Activated CD8-positive, alpha-beta T cell treated with anti-CD3 and anti-CD28 coated beads for 36 hours (primary cell): ENCODE results near the gene ATXN7L1. TPM values are rescaled to one million over a fixed set of nuclear protein-coding genes. Genes with fewer than 3 reads are reported as not detected.

ENCODE experiments used
- ATAC-seq: fragments of 200-7000 bp; cut with Tn5 transposase; one replicate; pipeline ENCODE4 v1.10.0; 2021; ENCODE audit warnings: mild to moderate bottlenecking, moderate library complexity
- CTCF ChIA-PET: fragments of 350-600 bp; sonication (Branson Sonifier 250); formaldehyde crosslinking; loops from one replicate; lab custom pipeline; 2021; ENCODE audit warnings: antibody characterized with exemption; lab: Charles Lee
- POLR2A ChIA-PET: fragments of 350-600 bp; sonication (Branson Sonifier 250); formaldehyde crosslinking; loops from one replicate; lab custom pipeline; 2021; ENCODE audit warnings: antibody characterized with exemption; lab: Charles Lee
- DNase-seq: peaks from one replicate; pipeline ENCODE4 v3.0.0-alpha.2; 2020
- H3K27ac Mint-ChIP-seq: one replicate; pipeline ENCODE4 v1.8.0; 2021; ENCODE audit warnings: mild to moderate bottlenecking, mixed read lengths
- H3K27me3 Mint-ChIP-seq: one replicate; pipeline ENCODE4 v1.8.0; 2021; ENCODE audit warnings: mixed read lengths
- H3K36me3 Mint-ChIP-seq: one replicate; pipeline ENCODE4 v1.8.0; 2021; ENCODE audit warnings: low read depth, mixed read lengths
- H3K4me1 Mint-ChIP-seq: one replicate; pipeline ENCODE4 v1.8.0; 2021; ENCODE audit warnings: low read depth, mixed read lengths
- H3K4me3 Mint-ChIP-seq: one replicate; pipeline ENCODE4 v1.8.0; 2021; ENCODE audit warnings: mild to moderate bottlenecking, moderate library complexity, mixed read lengths
- H3K9me3 Mint-ChIP-seq: one replicate; pipeline ENCODE4 v1.8.0; 2021; ENCODE audit warnings: mixed read lengths
- CTCF ChIP-seq: fragments of 200-600 bp; IDR thresholded peaks from one replicate; pipeline ENCODE4 v1.8.0; 2022; ENCODE audit warnings: antibody characterized with exemption, mild to moderate bottlenecking
- intact Hi-C: fragments of 100-400 bp; cut with micrococcal nuclease; formaldehyde crosslinking; loops from one replicate; pipeline ENCODE4 v1.10.0; 2022
- total RNA-seq, 2 experiments: library from RNA; stranded (reverse); gene quantifications; one replicate each; pipeline ENCODE4 v1.2.3, GENCODE V29; 2021

The ATXN7L1 gene
- total RNA-seq, 2 experiments from 2014 or later = 4.8 to 5.3 TPM

GRCh38 chr7:105635197-105635596 is 241.2 kb downstream of the ATXN7L1 start:
- no peaks in the 10 kb centered on the region for H3K36me3 Mint-ChIP-seq
- no peak for DNase-seq
- POLR2A ChIA-PET = no interaction called here

GRCh38 chr7:105625986-105626385 is 250.4 kb downstream of the ATXN7L1 start:
- Mint-ChIP-seq H3K4me3 (no peak overlapping the region), H3K36me3 (peaks cover 19% of the 10 kb centered on the region), H3K27ac (no peak overlapping the region), H3K27me3 (no peaks in the 10 kb centered on the region), H3K9me3 (peaks cover 8% of the 10 kb centered on the region), H3K4me1 (no peaks in the 10 kb centered on the region)
- no peak for DNase-seq
- ATAC-seq = no peak
- ChIA-PET CTCF (no interaction called here), POLR2A (no interaction called here)
- intact Hi-C loops = no loop called here
- TF ChIP-seq CTCF = no peak

More at GRCh38 chr7:105635197-105635596, 241.2 kb downstream of the ATXN7L1 start:
- intact Hi-C loops = no loop called here
- Mint-ChIP-seq H3K9me3 (no peaks in the 10 kb centered on the region), H3K4me3 (no peak overlapping the region), H3K4me1 (no peaks in the 10 kb centered on the region), H3K27me3 (no peaks in the 10 kb centered on the region), H3K27ac (no peak overlapping the region)
- CTCF ChIA-PET = interaction anchor here (0.8 kb wide), 1 partner anchor 22 kb away, joined by 5 read pairs; no protein-coding TSS in a partner anchor
- no peak for ATAC-seq
- no peak for TF ChIP-seq CTCF

- Mint-ChIP-seq H3K4me1 (no peaks in the 10 kb centered on the region), H3K36me3 (peaks cover 19% of the 10 kb centered on the region), H3K4me3 (no peak overlapping the region), H3K9me3 (peaks cover 8% of the 10 kb centered on the region), H3K27me3 (no peaks in the 10 kb centered on the region), H3K27ac (no peak overlapping the region)
- ATAC-seq = no peak
- TF ChIP-seq CTCF = no peak
- ChIA-PET CTCF (interaction anchor here (1.0 kb wide), 1 partner anchor 8 kb away, joined by 3 read pairs; no protein-coding TSS in a partner anchor), POLR2A (no interaction called here)
- DNase-seq = no peak
- intact Hi-C loops = no loop called here
Measured at GRCh38 chr7:105623906-105624305, 252.5 kb downstream of the ATXN7L1 start.

- no peak overlapping the region for H3K27ac Mint-ChIP-seq
- DNase-seq (no peak), ATAC-seq (no peak)
- no peaks in the 10 kb centered on the region for H3K27me3 Mint-ChIP-seq
- H3K4me1 Mint-ChIP-seq = no peaks in the 10 kb centered on the region
- POLR2A ChIA-PET = no interaction called here
- H3K4me3 Mint-ChIP-seq = no peak overlapping the region
- H3K36me3 Mint-ChIP-seq = peaks cover 19% of the 10 kb centered on the region
- TF ChIP-seq CTCF = no peak
- peaks cover 8% of the 10 kb centered on the region for H3K9me3 Mint-ChIP-seq
- intact Hi-C loops = no loop called here
- CTCF ChIA-PET = interaction anchor here (1.0 kb wide), 1 partner anchor 9 kb away, joined by 3 read pairs; no protein-coding TSS in a partner anchor
Measured at GRCh38 chr7:105623378-105623777, 253.0 kb downstream of the ATXN7L1 start.

- Mint-ChIP-seq H3K27me3 (no peaks in the 10 kb centered on the region), H3K36me3 (peaks cover 19% of the 10 kb centered on the region), H3K4me3 (no peak overlapping the region), H3K27ac (no peak overlapping the region), H3K4me1 (no peaks in the 10 kb centered on the region), H3K9me3 (peaks cover 8% of the 10 kb centered on the region)
- ATAC-seq (no peak), DNase-seq (no peak)
- POLR2A ChIA-PET = no interaction called here
- CTCF ChIA-PET = no interaction called here
- no peak for TF ChIP-seq CTCF
- intact Hi-C loops = no loop called here
Measured at GRCh38 chr7:105622106-105622731, 254.2 kb downstream of the ATXN7L1 start.
